Measurements from ENCODE around the gene AOPEP.

- TF ChIP-seq CTCF (IDR thresholded peaks at IDR 0.05; ENCODE audit: low read depth, low read length, poor library complexity, severe bottlenecking) (no peak), EZH2phosphoT487 (IDR thresholded peaks at IDR 0.05; ENCODE audit: borderline replicate concordance, low read length) (no peak)
Observed at GRCh38 chr9:95120781-95121370, 394.4 kb downstream of the AOPEP start.

Measured in DOHH2 (cell line).